Neural crest cell (in vitro differentiated cells): Measurements from ENCODE around the gene PEPD. TPM values are rescaled to one million over a fixed set of nuclear protein-coding genes. Genes with fewer than 3 reads are reported as not detected.
"Not testable (repeated sequence)": the region's sequence is repeated elsewhere in the genome, so short reads cannot be mapped to it uniquely, and the experiment has no call there.

Experiments
- DNase-seq: peaks from one replicate; pipeline ENCODE4 v3.0.0; 2021; ENCODE audit warnings: low read depth, mixed read lengths, low spot score
- H3K27ac Mint-ChIP-seq: one replicate; pipeline ENCODE4 v1.8.0; 2021; ENCODE audit warnings: mild to moderate bottlenecking, mixed read lengths; ENCODE audit not compliant: unreplicated experiment
- H3K27me3 Mint-ChIP-seq: 2 replicates; pipeline ENCODE4 v1.8.0; 2021; ENCODE audit warnings: low read depth, mild to moderate bottlenecking, mixed read lengths
- H3K36me3 Mint-ChIP-seq: 2 replicates; pipeline ENCODE4 v1.8.0; 2021; ENCODE audit warnings: low read depth, mild to moderate bottlenecking, mixed read lengths
- H3K4me1 Mint-ChIP-seq: 2 replicates; pipeline ENCODE4 v1.8.0; 2021; ENCODE audit warnings: mixed read lengths
- H3K4me3 Mint-ChIP-seq: one replicate; pipeline ENCODE4 v1.8.0; 2021; ENCODE audit warnings: mild to moderate bottlenecking, mixed read lengths
- H3K9me3 Mint-ChIP-seq: 2 replicates; pipeline ENCODE4 v1.8.0; 2021; ENCODE audit warnings: mixed read lengths
- CTCF ChIP-seq: fragments of 200-600 bp; sonication (generic); conservative IDR thresholded peaks from 2 replicates; pipeline ENCODE4 v1.5.0; 2021; ENCODE audit warnings: antibody characterized with exemption, mild to moderate bottlenecking
- total RNA-seq: library from RNA; stranded (reverse); gene quantifications from 2 replicates; pipeline ENCODE4 v1.2.1, GENCODE V29; 2021

Gene PEPD
- total RNA-seq, 1 donor from 2014 or later = 39.0 TPM

- no peak for DNase-seq
- Mint-ChIP-seq H3K9me3 (no peaks in the 10 kb centered on the region), H3K27me3 (no peaks in the 10 kb centered on the region), H3K27ac (no peak overlapping the region), H3K4me1 (no peaks in the 10 kb centered on the region), H3K36me3 (no peaks in the 10 kb centered on the region), H3K4me3 (no peak overlapping the region)
- no peak for TF ChIP-seq CTCF
Observed at GRCh38 chr19:33492951-33493350, 28.6 kb downstream of the PEPD start.

- no peak for DNase-seq
- no peaks in the 10 kb centered on the region for H3K9me3 Mint-ChIP-seq
- no peaks in the 10 kb centered on the region for H3K4me1 Mint-ChIP-seq
- H3K27me3 Mint-ChIP-seq = no peaks in the 10 kb centered on the region
- no peak overlapping the region for H3K4me3 Mint-ChIP-seq
- no peak for TF ChIP-seq CTCF
- H3K27ac Mint-ChIP-seq = no peak overlapping the region
- H3K36me3 Mint-ChIP-seq = no peaks in the 10 kb centered on the region
Observed at GRCh38 chr19:33492090-33492489, 29.5 kb downstream of the PEPD start.

GRCh38 chr19:33490596-33490995, 31.0 kb downstream of the PEPD start:
- not testable (repeated sequence) for H3K27ac Mint-ChIP-seq, H3K36me3 Mint-ChIP-seq, H3K27me3 Mint-ChIP-seq, H3K4me3 Mint-ChIP-seq, H3K9me3 Mint-ChIP-seq, DNase-seq, H3K4me1 Mint-ChIP-seq

- Mint-ChIP-seq H3K4me3 (no peak overlapping the region), H3K9me3 (no peaks in the 10 kb centered on the region), H3K36me3 (no peaks in the 10 kb centered on the region), H3K27me3 (no peaks in the 10 kb centered on the region), H3K4me1 (no peaks in the 10 kb centered on the region), H3K27ac (no peak overlapping the region)
- no peak for TF ChIP-seq CTCF
- no peak for DNase-seq
Observed at GRCh38 chr19:33490041-33490451, 31.5 kb downstream of the PEPD start.

- no peak overlapping the region for H3K27ac Mint-ChIP-seq
- no peaks in the 10 kb centered on the region for H3K9me3 Mint-ChIP-seq
- no peak overlapping the region for H3K4me3 Mint-ChIP-seq
- no peaks in the 10 kb centered on the region for H3K27me3 Mint-ChIP-seq
- DNase-seq = no peak
- no peaks in the 10 kb centered on the region for H3K36me3 Mint-ChIP-seq
- TF ChIP-seq CTCF = no peak
- H3K4me1 Mint-ChIP-seq = no peaks in the 10 kb centered on the region
Observed at GRCh38 chr19:33488826-33489225, 32.8 kb downstream of the PEPD start.

GRCh38 chr19:33487901-33488800, 33.4 kb downstream of the PEPD start:
- no peak overlapping the region for H3K4me3 Mint-ChIP-seq
- no peak overlapping the region for H3K27ac Mint-ChIP-seq
- H3K9me3 Mint-ChIP-seq = no peaks in the 10 kb centered on the region
- no peak for DNase-seq
- no peaks in the 10 kb centered on the region for H3K4me1 Mint-ChIP-seq
- H3K27me3 Mint-ChIP-seq = no peaks in the 10 kb centered on the region
- TF ChIP-seq CTCF = no peak
- peaks cover 1% of the 10 kb centered on the region for H3K36me3 Mint-ChIP-seq
